ENCODE measurements around the gene UNK. TPM values are rescaled to one million over a fixed set of nuclear protein-coding genes. Genes with fewer than 3 reads are reported as not detected.

Gene UNK
- total and polyA plus RNA-seq, 9 of the 15 experiments (the other 6 are each of a cell fraction or from before 2014, with no cell fraction given), result 12.8 to 38.6 (median 24.8) TPM

DNA sequence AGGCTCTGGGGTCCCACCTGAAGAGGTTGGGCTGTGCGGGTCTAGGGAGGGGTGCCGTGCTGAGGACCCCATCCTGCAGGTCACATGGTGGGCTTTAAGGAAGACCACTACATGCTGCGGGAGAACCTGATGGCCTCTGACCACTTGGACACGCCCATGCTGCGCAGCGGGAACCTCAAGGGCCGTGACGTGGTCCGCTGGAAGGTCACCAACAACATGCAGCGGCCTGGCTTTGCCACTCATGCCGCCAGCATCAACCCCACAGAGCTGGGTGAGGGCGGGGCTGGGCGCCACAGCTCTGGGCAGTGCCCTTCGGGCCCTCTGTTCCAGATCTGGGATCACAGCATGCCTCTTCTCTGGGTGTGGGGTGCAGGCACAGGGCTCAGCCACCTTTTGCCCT, 44.8 kb upstream of the UNK start:
- Histone ChIP-seq H3K36me3 (ENCODE audit: control insufficient read depth, insufficient read depth, low read length) (no peaks in the 10 kb centered on the region), H3K79me2 (ENCODE audit: control insufficient read depth, insufficient read depth, low read length) (no peaks in the 10 kb centered on the region), H3K4me2 (ENCODE audit: insufficient read depth, low read length) (no peak overlapping the region), H3K9me1 (ENCODE audit: control insufficient read depth, insufficient read depth, low read length) (peaks cover 4% of the 10 kb centered on the region), H3K4me1 (replicated peaks in 1 of 2; ENCODE audit: control insufficient read depth in 2 of 2, insufficient read depth in 2 of 2, low read length in 2 of 2) (peaks cover 0 to 48% of the 10 kb centered on the region in 2 experiments; a peak in 2 of 5 replicates), H3K9me3 (replicated peaks; ENCODE audit: control insufficient read depth, insufficient read depth, low read depth, low read length) (no peaks in the 10 kb centered on the region), H3K9ac (ENCODE audit: insufficient read depth in 1 of 2, low read depth in 2 of 2, low read length in 2 of 2) (peak overlapping the region in 1 of 2 experiments; percentile 68; a peak in 2 of 4 replicates), H3K27me3 (ENCODE audit: control insufficient read depth in 2 of 2, insufficient read depth in 2 of 2, low read length in 2 of 2) (peaks cover 0 to 8% of the 10 kb centered on the region in 2 experiments; a peak in 2 of 5 replicates), H2AFZ (ENCODE audit: low read depth, low read length) (no peak overlapping the region), H3K27ac (ENCODE audit: extremely low read depth, low read depth, low read length) (no peak overlapping the region), H3K4me3 (no peak overlapping the region), H4K20me1 (replicated peaks; ENCODE audit: control insufficient read depth, insufficient read depth, low read length) (peaks cover 3% of the 10 kb centered on the region; the same call in 1 of the 2 replicates)
- intact Hi-C loops (cut with micrococcal nuclease) (no loop called here), in situ Hi-C loops (cut with MboI) (no loop called here)
- no TSS peak for BruUV-seq (replicated peaks)
- 28% methylated on average over 14 of the region's 14 CpGs for WGBS (ENCODE audit: insufficient coverage, low coverage, missing lambda C conversion rate)
- POLR2A ChIA-PET, result no interaction called here
- CTCF ChIA-PET (ENCODE audit: low intra/inter-chr PET ratio), result no interaction called here
- TF ChIP-seq HDAC2 (IDR thresholded peaks at IDR 0.05) (no peak), NRF1 (conservative IDR thresholded peaks at IDR 0.05 in 1 of 2, IDR thresholded peaks at IDR 0.05 in 1 of 2) (peak; percentile 9 to 27; a peak in 2 of 4 replicates)
- TF ChIP-seq, protein P1, sequence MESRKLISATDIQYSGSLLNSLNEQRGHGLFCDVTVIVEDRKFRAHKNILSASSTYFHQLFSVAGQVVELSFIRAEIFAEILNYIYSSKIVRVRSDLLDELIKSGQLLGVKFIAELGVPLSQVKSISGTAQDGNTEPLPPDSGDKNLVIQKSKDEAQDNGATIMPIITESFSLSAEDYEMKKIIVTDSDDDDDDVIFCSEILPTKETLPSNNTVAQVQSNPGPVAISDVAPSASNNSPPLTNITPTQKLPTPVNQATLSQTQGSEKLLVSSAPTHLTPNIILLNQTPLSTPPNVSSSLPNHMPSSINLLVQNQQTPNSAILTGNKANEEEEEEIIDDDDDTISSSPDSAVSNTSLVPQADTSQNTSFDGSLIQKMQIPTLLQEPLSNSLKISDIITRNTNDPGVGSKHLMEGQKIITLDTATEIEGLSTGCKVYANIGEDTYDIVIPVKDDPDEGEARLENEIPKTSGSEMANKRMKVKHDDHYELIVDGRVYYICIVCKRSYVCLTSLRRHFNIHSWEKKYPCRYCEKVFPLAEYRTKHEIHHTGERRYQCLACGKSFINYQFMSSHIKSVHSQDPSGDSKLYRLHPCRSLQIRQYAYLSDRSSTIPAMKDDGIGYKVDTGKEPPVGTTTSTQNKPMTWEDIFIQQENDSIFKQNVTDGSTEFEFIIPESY (CRISPR knock-in tag; IDR thresholded peaks at IDR 0.05), result peak; percentile 62
- FAIRE-seq, result no peak
- DNase-seq (ENCODE audit: extremely low read depth in 1 of 4, low spot score in 3 of 4), result no peak
- no peak for ATAC-seq

DNA sequence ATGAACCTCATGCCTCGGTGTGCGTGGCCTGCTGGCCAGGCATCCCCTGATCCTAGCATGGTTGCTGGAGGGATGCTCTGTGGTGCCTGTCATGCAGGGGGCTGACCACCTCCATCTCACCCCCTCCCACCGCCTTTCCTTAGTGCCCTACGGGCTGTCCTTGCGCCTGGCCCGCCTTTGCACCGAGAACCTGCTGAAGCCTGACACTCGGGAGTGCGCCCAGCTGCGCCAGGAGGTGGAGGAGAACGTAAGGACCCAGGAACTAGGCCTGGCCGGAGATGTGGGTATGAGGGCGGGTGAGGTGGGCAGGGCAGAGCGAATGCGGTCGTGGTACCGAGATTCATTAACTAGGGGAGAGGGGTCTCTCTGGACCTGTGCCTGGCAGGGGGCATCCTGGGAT, 44.4 kb upstream of the UNK start:
- Histone ChIP-seq H3K4me1 (replicated peaks in 1 of 2; ENCODE audit: control insufficient read depth in 2 of 2, insufficient read depth in 2 of 2, low read length in 2 of 2) (peaks cover 0 to 48% of the 10 kb centered on the region in 2 experiments; a peak in 2 of 5 replicates), H3K27ac (ENCODE audit: extremely low read depth, low read depth, low read length) (no peak overlapping the region), H3K4me3 (no peak overlapping the region), H3K79me2 (ENCODE audit: control insufficient read depth, insufficient read depth, low read length) (no peaks in the 10 kb centered on the region), H3K9me3 (replicated peaks; ENCODE audit: control insufficient read depth, insufficient read depth, low read depth, low read length) (no peaks in the 10 kb centered on the region), H3K27me3 (ENCODE audit: control insufficient read depth in 2 of 2, insufficient read depth in 2 of 2, low read length in 2 of 2) (peaks cover 0 to 8% of the 10 kb centered on the region in 2 experiments; a peak in 2 of 5 replicates), H4K20me1 (replicated peaks; ENCODE audit: control insufficient read depth, insufficient read depth, low read length) (peaks cover 3% of the 10 kb centered on the region; the same call in 1 of the 2 replicates), H3K4me2 (ENCODE audit: insufficient read depth, low read length) (no peak overlapping the region), H2AFZ (ENCODE audit: low read depth, low read length) (no peak overlapping the region), H3K9me1 (ENCODE audit: control insufficient read depth, insufficient read depth, low read length) (peaks cover 4% of the 10 kb centered on the region), H3K36me3 (ENCODE audit: control insufficient read depth, insufficient read depth, low read length) (no peaks in the 10 kb centered on the region), H3K9ac (ENCODE audit: insufficient read depth in 1 of 2, low read depth in 2 of 2, low read length in 2 of 2) (peak overlapping the region in 1 of 2 experiments; percentile 68; a peak in 2 of 4 replicates)
- CTCF ChIA-PET (ENCODE audit: low intra/inter-chr PET ratio), result no interaction called here
- WGBS (ENCODE audit: insufficient coverage, low coverage, missing lambda C conversion rate), result 46% methylated on average over 17 of the region's 17 CpGs
- FAIRE-seq (no peak), ATAC-seq (no peak), DNase-seq (ENCODE audit: extremely low read depth in 1 of 4, low spot score in 3 of 4) (no peak)
- in situ Hi-C loops (cut with MboI), result no loop called here
- no TSS peak for BruUV-seq (replicated peaks)
- TF ChIP-seq, protein P2, sequence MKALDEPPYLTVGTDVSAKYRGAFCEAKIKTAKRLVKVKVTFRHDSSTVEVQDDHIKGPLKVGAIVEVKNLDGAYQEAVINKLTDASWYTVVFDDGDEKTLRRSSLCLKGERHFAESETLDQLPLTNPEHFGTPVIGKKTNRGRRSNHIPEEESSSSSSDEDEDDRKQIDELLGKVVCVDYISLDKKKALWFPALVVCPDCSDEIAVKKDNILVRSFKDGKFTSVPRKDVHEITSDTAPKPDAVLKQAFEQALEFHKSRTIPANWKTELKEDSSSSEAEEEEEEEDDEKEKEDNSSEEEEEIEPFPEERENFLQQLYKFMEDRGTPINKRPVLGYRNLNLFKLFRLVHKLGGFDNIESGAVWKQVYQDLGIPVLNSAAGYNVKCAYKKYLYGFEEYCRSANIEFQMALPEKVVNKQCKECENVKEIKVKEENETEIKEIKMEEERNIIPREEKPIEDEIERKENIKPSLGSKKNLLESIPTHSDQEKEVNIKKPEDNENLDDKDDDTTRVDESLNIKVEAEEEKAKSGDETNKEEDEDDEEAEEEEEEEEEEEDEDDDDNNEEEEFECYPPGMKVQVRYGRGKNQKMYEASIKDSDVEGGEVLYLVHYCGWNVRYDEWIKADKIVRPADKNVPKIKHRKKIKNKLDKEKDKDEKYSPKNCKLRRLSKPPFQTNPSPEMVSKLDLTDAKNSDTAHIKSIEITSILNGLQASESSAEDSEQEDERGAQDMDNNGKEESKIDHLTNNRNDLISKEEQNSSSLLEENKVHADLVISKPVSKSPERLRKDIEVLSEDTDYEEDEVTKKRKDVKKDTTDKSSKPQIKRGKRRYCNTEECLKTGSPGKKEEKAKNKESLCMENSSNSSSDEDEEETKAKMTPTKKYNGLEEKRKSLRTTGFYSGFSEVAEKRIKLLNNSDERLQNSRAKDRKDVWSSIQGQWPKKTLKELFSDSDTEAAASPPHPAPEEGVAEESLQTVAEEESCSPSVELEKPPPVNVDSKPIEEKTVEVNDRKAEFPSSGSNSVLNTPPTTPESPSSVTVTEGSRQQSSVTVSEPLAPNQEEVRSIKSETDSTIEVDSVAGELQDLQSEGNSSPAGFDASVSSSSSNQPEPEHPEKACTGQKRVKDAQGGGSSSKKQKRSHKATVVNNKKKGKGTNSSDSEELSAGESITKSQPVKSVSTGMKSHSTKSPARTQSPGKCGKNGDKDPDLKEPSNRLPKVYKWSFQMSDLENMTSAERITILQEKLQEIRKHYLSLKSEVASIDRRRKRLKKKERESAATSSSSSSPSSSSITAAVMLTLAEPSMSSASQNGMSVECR (CRISPR knock-in tag; IDR thresholded peaks at IDR 0.05), result no peak
- TF ChIP-seq ZFX (CRISPR knock-in tag; IDR thresholded peaks at IDR 0.05), result 0 out of 2 replicates have a peak, but pooled peaks have one; percentile 22
- POLR2A ChIA-PET, result no interaction called here
- intact Hi-C loops (cut with micrococcal nuclease), result no loop called here
